WTC11 (cell line): ENCODE results near the gene LAMC3. TPM values are rescaled to one million over a fixed set of nuclear protein-coding genes. Genes with fewer than 3 reads are reported as not detected.

Experiments
- ATAC-seq: fragments of 200-7000 bp; cut with Tn5 transposase; 2 replicates; pipeline ENCODE4 v1.10.0; 2021; ENCODE audit warnings: mild to moderate bottlenecking, moderate library complexity
- CTCF ChIA-PET: fragments of 300-600 bp; sonication (Branson Sonifier 250); formaldehyde crosslinking; loops from one replicate; lab custom pipeline; 2021; ENCODE audit warnings: antibody characterized with exemption; lab: Charles Lee
- POLR2A ChIA-PET: fragments of 350-600 bp; sonication (Branson Sonifier 250); formaldehyde crosslinking; loops from one replicate; lab custom pipeline; 2021; ENCODE audit warnings: antibody characterized with exemption; lab: Charles Lee
- DNase-seq: peaks from one replicate; pipeline ENCODE4 v3.0.0; 2021; ENCODE audit warnings: low spot score
- H3K27ac Mint-ChIP-seq: 2 replicates; pipeline ENCODE4 v1.8.0; 2021; ENCODE audit warnings: mixed read lengths
- H3K27me3 Mint-ChIP-seq: 2 replicates; pipeline ENCODE4 v1.8.0; 2021; ENCODE audit warnings: low read depth, mild to moderate bottlenecking, moderate library complexity, mixed read lengths
- H3K36me3 Mint-ChIP-seq: 2 replicates; pipeline ENCODE4 v1.8.0; 2021; ENCODE audit warnings: mixed read lengths
- H3K4me1 Mint-ChIP-seq: 2 replicates; pipeline ENCODE4 v1.8.0; 2022; ENCODE audit warnings: mixed read lengths
- H3K4me3 Mint-ChIP-seq: 2 replicates; pipeline ENCODE4 v1.8.0; 2021; ENCODE audit warnings: mild to moderate bottlenecking, moderate library complexity, mixed read lengths
- H3K9me3 Mint-ChIP-seq: 2 replicates; pipeline ENCODE4 v1.8.0; 2021; ENCODE audit warnings: mixed read lengths
- CBFB ChIP-seq: sonication (generic); formaldehyde crosslinking; IDR thresholded peaks from 2 replicates; pipeline ENCODE4 v1.8.1; 2022; ENCODE audit warnings: mild to moderate bottlenecking, low read depth, missing genetic modification reagents
- ELF4 ChIP-seq: sonication (generic); formaldehyde crosslinking; IDR thresholded peaks from 2 replicates; pipeline ENCODE4 v1.8.1; 2022; ENCODE audit warnings: low read depth, mild to moderate bottlenecking, moderate library complexity, missing genetic modification reagents
- GTF2I ChIP-seq: fragments of 250-450 bp; sonication (Bioruptor Pico); conservative IDR thresholded peaks from 2 replicates; pipeline ENCODE4 v1.4.0; 2021; ENCODE audit warnings: mild to moderate bottlenecking
- KAT7 ChIP-seq: sonication (generic); formaldehyde crosslinking; IDR thresholded peaks from 2 replicates; pipeline ENCODE4 v1.8.1; 2023; ENCODE audit warnings: missing genetic modification reagents, mild to moderate bottlenecking, borderline replicate concordance
- NFATC4 ChIP-seq: fragments of 250-450 bp; sonication (Bioruptor Pico); IDR thresholded peaks from 2 replicates; pipeline ENCODE4 v1.9.0; 2021; ENCODE audit warnings: mild to moderate bottlenecking
- TEAD1 ChIP-seq: sonication (generic); formaldehyde crosslinking; IDR thresholded peaks from 2 replicates; pipeline ENCODE4 v1.8.0; 2022; ENCODE audit warnings: mild to moderate bottlenecking, missing genetic modification reagents
- TP53 ChIP-seq: sonication (generic); formaldehyde crosslinking; IDR thresholded peaks from 2 replicates; pipeline ENCODE4 v1.8.1; 2023; ENCODE audit warnings: mild to moderate bottlenecking, missing genetic modification reagents
- ZBTB21 ChIP-seq: sonication (generic); formaldehyde crosslinking; IDR thresholded peaks from 2 replicates; pipeline ENCODE4 v1.8.1; 2023; ENCODE audit warnings: mild to moderate bottlenecking, missing genetic modification reagents, borderline replicate concordance
- ZNF317 ChIP-seq: sonication (generic); formaldehyde crosslinking; IDR thresholded peaks from 2 replicates; pipeline ENCODE4 v1.8.1; 2023; ENCODE audit warnings: low read depth, mild to moderate bottlenecking, moderate library complexity, missing genetic modification reagents, borderline replicate concordance
- ZNF423 ChIP-seq: fragments of 250-450 bp; sonication (Bioruptor Pico); IDR thresholded peaks from 2 replicates; pipeline ENCODE4 v2.1.2; 2022; ENCODE audit warnings: mild to moderate bottlenecking, moderate library complexity
- ZNF671 ChIP-seq: fragments of 250-450 bp; sonication (Bioruptor Pico); IDR thresholded peaks from 2 replicates; pipeline ENCODE4 v1.8.0; 2021; ENCODE audit warnings: mild to moderate bottlenecking
- total RNA-seq: library from RNA; stranded (reverse); gene quantifications from 3 replicates; pipeline ENCODE4 v1.2.3, GENCODE V29; 2021
- TF ChIP-seq, protein P1 (sequence below): sonication (generic); formaldehyde crosslinking; IDR thresholded peaks from 2 replicates; pipeline ENCODE4 v1.8.1; 2022; ENCODE audit warnings: low read depth, missing genetic modification reagents, borderline replicate concordance
- TF ChIP-seq, protein P2 (sequence below): fragments of 200-600 bp; IDR thresholded peaks from 2 replicates; pipeline ENCODE4 v1.8.0; 2022; ENCODE audit warnings: antibody characterized with exemption
- TF ChIP-seq, protein P3 (sequence below): sonication (generic); formaldehyde crosslinking; IDR thresholded peaks from 2 replicates; pipeline ENCODE4 v1.8.1; 2023; ENCODE audit warnings: mild to moderate bottlenecking, missing genetic modification reagents, borderline replicate concordance
- TF ChIP-seq, protein P4 (sequence below): sonication (generic); formaldehyde crosslinking; IDR thresholded peaks from 2 replicates; pipeline ENCODE4 v1.8.1; 2023; ENCODE audit warnings: mild to moderate bottlenecking, missing genetic modification reagents, moderate library complexity
- TF ChIP-seq, protein P5 (sequence below): sonication (generic); formaldehyde crosslinking; IDR thresholded peaks from 2 replicates; pipeline ENCODE4 v1.8.1; 2022; ENCODE audit warnings: missing genetic modification reagents, borderline replicate concordance
- TF ChIP-seq, protein P6 (sequence below): sonication (generic); formaldehyde crosslinking; IDR thresholded peaks from 2 replicates; pipeline ENCODE4 v1.8.0; 2022; ENCODE audit warnings: mild to moderate bottlenecking, missing genetic modification reagents

The LAMC3 gene
- total RNA-seq, 1 experiment from 2014 or later = 50.9 TPM

DNA sequence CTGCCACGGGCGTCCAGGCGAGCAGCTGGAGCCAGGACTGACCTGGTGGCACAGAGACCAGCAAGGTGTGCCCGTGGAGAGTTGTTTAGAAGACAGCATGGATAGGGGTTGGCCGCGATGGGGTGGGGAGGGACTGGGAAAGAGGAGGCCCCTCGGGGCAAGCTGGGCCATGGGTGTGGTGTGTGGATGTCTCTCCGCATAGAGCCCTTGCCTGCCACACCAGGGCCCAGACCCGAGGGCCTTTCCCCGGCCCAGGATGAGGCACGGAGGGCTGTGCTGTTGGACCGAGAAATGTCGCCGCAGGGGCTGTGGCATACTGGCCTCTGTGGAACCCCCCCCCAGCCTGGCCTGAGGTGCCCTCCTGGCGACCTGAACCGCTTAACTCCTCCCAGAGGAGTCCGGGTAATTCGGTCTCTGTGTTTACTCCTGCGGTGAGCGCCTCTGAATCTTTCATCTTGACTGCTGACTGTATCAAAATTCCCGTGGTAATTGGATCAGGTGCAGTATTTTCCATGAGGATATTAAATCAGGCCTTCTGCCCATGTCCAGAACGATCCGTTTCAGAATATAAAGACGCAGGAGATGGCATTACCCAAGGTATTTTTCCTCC lies 22.5 kb upstream of the LAMC3 start:
- Mint-ChIP-seq H3K4me3 (no peak overlapping the region), H3K27me3 (no peaks in the 10 kb centered on the region), H3K4me1 (peaks cover 19% of the 10 kb centered on the region), H3K36me3 (no peaks in the 10 kb centered on the region), H3K9me3 (peaks cover 7% of the 10 kb centered on the region), H3K27ac (no peak overlapping the region; the same call in 1 of the 2 replicates)
- TF ChIP-seq, protein P1, sequence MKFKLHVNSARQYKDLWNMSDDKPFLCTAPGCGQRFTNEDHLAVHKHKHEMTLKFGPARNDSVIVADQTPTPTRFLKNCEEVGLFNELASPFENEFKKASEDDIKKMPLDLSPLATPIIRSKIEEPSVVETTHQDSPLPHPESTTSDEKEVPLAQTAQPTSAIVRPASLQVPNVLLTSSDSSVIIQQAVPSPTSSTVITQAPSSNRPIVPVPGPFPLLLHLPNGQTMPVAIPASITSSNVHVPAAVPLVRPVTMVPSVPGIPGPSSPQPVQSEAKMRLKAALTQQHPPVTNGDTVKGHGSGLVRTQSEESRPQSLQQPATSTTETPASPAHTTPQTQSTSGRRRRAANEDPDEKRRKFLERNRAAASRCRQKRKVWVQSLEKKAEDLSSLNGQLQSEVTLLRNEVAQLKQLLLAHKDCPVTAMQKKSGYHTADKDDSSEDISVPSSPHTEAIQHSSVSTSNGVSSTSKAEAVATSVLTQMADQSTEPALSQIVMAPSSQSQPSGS (CRISPR knock-in tag) = no peak
- TF ChIP-seq TEAD1 (CRISPR knock-in tag) = no peak
- TF ChIP-seq, protein P2, sequence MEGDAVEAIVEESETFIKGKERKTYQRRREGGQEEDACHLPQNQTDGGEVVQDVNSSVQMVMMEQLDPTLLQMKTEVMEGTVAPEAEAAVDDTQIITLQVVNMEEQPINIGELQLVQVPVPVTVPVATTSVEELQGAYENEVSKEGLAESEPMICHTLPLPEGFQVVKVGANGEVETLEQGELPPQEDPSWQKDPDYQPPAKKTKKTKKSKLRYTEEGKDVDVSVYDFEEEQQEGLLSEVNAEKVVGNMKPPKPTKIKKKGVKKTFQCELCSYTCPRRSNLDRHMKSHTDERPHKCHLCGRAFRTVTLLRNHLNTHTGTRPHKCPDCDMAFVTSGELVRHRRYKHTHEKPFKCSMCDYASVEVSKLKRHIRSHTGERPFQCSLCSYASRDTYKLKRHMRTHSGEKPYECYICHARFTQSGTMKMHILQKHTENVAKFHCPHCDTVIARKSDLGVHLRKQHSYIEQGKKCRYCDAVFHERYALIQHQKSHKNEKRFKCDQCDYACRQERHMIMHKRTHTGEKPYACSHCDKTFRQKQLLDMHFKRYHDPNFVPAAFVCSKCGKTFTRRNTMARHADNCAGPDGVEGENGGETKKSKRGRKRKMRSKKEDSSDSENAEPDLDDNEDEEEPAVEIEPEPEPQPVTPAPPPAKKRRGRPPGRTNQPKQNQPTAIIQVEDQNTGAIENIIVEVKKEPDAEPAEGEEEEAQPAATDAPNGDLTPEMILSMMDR = no peak
- TF ChIP-seq CBFB (CRISPR knock-in tag) = no peak
- no peak for TF ChIP-seq NFATC4 (CRISPR knock-in tag)
- no peak for TF ChIP-seq ZNF317 (CRISPR knock-in tag)
- TF ChIP-seq TP53 (CRISPR knock-in tag) = no peak
- TF ChIP-seq, protein P3, sequence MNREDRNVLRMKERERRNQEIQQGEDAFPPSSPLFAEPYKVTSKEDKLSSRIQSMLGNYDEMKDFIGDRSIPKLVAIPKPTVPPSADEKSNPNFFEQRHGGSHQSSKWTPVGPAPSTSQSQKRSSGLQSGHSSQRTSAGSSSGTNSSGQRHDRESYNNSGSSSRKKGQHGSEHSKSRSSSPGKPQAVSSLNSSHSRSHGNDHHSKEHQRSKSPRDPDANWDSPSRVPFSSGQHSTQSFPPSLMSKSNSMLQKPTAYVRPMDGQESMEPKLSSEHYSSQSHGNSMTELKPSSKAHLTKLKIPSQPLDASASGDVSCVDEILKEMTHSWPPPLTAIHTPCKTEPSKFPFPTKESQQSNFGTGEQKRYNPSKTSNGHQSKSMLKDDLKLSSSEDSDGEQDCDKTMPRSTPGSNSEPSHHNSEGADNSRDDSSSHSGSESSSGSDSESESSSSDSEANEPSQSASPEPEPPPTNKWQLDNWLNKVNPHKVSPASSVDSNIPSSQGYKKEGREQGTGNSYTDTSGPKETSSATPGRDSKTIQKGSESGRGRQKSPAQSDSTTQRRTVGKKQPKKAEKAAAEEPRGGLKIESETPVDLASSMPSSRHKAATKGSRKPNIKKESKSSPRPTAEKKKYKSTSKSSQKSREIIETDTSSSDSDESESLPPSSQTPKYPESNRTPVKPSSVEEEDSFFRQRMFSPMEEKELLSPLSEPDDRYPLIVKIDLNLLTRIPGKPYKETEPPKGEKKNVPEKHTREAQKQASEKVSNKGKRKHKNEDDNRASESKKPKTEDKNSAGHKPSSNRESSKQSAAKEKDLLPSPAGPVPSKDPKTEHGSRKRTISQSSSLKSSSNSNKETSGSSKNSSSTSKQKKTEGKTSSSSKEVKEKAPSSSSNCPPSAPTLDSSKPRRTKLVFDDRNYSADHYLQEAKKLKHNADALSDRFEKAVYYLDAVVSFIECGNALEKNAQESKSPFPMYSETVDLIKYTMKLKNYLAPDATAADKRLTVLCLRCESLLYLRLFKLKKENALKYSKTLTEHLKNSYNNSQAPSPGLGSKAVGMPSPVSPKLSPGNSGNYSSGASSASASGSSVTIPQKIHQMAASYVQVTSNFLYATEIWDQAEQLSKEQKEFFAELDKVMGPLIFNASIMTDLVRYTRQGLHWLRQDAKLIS (CRISPR knock-in tag) = no peak
- TF ChIP-seq, protein P4, sequence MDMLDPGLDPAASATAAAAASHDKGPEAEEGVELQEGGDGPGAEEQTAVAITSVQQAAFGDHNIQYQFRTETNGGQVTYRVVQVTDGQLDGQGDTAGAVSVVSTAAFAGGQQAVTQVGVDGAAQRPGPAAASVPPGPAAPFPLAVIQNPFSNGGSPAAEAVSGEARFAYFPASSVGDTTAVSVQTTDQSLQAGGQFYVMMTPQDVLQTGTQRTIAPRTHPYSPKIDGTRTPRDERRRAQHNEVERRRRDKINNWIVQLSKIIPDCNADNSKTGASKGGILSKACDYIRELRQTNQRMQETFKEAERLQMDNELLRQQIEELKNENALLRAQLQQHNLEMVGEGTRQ (CRISPR knock-in tag) = no peak
- TF ChIP-seq ZNF671 (CRISPR knock-in tag) = no peak
- TF ChIP-seq ZBTB21 = no peak
- TF ChIP-seq GTF2I (CRISPR knock-in tag) = no peak
- TF ChIP-seq, protein P5, sequence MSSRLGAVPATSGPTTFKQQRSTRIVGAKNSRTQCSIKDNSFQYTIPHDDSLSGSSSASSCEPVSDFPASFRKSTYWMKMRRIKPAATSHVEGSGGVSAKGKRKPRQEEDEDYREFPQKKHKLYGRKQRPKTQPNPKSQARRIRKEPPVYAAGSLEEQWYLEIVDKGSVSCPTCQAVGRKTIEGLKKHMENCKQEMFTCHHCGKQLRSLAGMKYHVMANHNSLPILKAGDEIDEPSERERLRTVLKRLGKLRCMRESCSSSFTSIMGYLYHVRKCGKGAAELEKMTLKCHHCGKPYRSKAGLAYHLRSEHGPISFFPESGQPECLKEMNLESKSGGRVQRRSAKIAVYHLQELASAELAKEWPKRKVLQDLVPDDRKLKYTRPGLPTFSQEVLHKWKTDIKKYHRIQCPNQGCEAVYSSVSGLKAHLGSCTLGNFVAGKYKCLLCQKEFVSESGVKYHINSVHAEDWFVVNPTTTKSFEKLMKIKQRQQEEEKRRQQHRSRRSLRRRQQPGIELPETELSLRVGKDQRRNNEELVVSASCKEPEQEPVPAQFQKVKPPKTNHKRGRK (CRISPR knock-in tag) = no peak
- no peak for TF ChIP-seq ELF4 (CRISPR knock-in tag)
- no peak for TF ChIP-seq ZNF423 (CRISPR knock-in tag)
- TF ChIP-seq, protein P6, sequence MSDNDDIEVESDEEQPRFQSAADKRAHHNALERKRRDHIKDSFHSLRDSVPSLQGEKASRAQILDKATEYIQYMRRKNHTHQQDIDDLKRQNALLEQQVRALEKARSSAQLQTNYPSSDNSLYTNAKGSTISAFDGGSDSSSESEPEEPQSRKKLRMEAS (CRISPR knock-in tag) = no peak
- no peak for TF ChIP-seq KAT7 (CRISPR knock-in tag)
- CTCF ChIA-PET = interaction anchor here (1.6 to 2.6 kb wide), 2 partner anchors 12 to 60 kb away, joined by 4 to 16 read pairs; no protein-coding TSS in a partner anchor
- POLR2A ChIA-PET = no interaction called here
- DNase-seq (no peak), ATAC-seq (no peak)
